HG03342 (cell line): ENCODE results near the gene APBA1.
"Not testable (repeated sequence)": the region's sequence is repeated elsewhere in the genome, so short reads cannot be mapped to it uniquely, and the experiment has no call there.

Experiments
- ATAC-seq: cut with Tn5 transposase; IDR thresholded peaks from one replicate; pipeline ENCODE4 v1.9.1; 2021; ENCODE audit warnings: mild to moderate bottlenecking, moderate library complexity; ENCODE audit not compliant: unreplicated experiment

Gene APBA1

GRCh38 chr9:69609156-69609555 is 63.0 kb downstream of the APBA1 start:
- ATAC-seq, result no peak

DNA sequence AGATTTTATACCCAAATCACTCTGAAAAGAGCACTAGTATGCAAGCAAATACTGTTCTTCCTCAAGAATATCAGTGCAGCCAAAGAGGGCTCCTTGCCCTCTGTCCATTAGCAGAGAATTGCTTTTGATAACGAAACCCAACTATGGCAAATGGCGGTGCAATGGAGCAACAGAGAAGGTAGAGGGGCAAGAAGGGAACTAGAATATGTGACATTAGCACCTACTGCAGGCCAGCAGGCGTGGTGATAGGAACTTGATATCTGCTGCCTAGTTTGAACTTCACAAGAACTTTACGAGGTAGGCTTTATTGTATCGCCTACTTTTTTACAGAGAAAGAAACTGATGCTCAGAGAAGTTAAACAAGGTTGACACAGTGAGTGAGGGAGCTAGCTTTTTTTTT is 66.1 kb downstream of the APBA1 start:
- no peak for ATAC-seq

DNA sequence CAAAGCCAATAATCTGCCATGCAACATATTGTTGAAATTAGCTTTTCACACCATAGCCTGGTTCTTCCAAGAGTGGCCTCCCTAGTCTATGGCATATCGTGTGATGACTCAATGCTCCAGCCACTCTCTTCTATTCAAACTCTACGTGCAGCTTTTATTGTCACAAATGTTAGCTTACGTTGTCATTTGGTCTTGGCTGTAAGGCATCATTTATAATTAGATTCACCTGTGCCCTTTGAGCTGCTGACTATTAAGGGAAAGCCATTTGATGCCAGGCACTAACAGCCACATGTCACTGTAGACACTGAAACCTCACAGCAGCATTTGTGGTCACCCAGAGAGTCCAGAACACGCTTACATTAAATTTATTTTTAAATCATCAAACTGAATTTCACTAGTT is 66.8 kb downstream of the APBA1 start:
- ATAC-seq, result no peak

GRCh38 chr9:69604568-69605219 is 67.5 kb downstream of the APBA1 start:
- ATAC-seq, result no peak

- no peak for ATAC-seq
These were observed 68.5 kb downstream of the APBA1 start for GRCh38 chr9:69603656-69604055.

DNA sequence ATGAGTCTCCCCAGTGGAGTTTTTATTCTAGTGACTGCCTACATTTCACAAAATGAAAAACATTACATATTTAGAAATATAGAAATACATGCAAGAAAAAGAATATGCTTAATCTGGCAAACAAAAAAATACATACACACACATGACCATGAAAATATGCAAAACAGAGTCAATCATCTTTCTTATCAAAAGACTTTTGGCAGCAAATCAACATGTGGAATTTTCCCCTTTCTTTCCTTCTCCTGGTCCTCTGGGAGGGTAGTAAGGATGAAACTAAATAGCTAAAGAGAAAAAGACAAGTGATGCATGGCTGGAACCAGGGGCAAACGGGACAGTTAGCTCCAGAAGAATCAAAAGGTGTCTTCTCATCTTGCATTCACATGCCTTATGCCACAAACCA is 69.4 kb downstream of the APBA1 start:
- no peak for ATAC-seq

GRCh38 chr9:69601698-69602097 is 70.5 kb downstream of the APBA1 start:
- ATAC-seq, result no peak

DNA sequence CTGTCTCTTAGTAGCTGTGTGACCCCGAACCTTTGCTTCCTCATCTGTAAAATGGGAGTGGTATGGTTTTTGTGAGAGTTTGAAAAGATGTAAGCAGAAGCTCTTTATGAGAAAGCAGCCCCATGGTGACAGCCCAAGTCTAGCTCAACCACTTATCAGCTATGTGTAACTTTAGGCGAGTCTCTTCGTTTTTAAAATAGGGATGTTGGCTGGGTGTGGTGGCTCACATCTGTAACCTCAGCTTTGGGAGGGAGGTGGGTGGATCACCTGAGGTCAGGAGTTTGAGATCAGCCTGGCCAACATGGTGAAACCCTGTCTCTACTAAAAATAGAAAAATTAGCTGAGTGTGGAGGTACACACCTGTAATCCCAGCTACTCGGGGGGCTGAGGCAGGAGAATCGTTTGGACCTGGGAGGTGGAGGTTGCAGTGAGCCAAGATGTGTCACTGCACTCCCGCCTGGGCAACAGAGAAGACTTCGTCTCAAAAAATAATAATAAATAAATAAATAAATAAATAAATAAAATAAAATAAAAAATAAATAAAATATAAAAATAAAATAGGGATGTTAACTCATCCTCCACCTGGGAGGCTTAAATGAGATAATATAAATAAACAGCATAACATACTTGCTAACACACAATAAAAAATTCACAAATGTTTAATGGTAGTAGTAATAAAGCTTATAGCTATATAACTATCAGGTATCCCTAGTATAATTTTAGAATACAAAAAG is 71.7 kb downstream of the APBA1 start:
- ATAC-seq, result no peak

GRCh38 chr9:69599232-69599971 is 72.8 kb downstream of the APBA1 start:
- ATAC-seq, result no peak

GRCh38 chr9:69596906-69597305 is 75.3 kb downstream of the APBA1 start:
- ATAC-seq, result not testable (repeated sequence)

DNA sequence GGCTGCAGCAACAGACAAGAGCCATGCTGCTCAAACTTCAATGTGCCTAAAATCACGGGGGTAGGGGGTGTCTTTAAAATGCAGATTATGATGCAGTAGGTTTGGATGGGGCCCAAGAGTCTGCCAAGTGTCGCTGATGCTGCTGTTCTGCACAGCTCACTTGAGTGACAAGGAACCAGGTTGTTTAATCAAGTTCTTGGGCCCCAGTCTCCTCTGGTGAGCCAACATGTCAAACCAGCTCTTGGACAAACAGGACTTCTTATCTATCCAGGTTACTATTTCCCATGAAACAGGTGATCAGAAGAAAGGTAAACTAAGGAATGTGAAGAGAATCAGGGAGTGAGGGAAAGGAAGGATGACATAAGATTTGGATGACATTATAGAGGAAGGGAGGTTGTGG is 78.0 kb downstream of the APBA1 start:
- no peak for ATAC-seq

- ATAC-seq, result no peak
These were observed 78.4 kb downstream of the APBA1 start for GRCh38 chr9:69593756-69594155.

DNA sequence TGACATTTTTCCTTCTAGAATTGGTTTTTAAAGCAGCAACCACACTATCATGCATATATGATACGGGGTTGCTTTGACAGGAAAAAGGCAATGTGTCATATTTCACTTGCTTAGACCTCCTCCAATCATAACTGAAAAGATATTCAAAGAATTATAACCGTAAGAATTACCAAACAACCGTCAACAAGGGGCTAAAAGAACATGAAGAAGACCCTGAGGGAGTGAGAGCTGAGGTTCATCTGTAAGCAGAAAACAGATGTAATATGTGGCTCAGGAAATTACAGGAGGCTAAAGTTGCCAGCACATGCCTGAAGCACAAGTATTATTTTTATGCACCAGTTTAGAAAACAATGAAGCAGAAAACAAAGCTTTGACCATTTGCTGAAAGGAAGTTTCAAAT is 78.9 kb downstream of the APBA1 start:
- no peak for ATAC-seq

- no peak for ATAC-seq
These were observed 81.9 kb downstream of the APBA1 start for GRCh38 chr9:69590266-69590665.

DNA sequence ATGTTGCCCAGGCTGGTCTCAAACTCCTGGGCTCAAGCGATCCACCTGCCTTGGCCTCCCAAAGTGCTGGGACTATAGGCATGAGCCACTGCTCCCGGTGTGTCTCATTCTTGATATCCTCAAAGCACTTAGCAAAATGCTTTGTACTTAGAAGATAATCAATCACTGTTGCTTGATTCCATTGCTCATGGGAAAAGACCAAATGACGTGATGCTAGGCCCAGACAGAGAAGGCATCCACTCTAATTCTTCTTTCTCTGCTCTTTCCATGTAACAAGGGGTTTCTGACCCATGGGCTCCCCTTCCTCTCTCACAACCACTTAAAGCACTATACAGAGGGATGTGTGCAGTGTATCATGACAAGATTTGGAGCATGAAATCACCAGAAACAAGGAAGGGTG is 83.0 kb downstream of the APBA1 start:
- no peak for ATAC-seq

GRCh38 chr9:69585571-69585970 is 86.6 kb downstream of the APBA1 start:
- no peak for ATAC-seq

DNA sequence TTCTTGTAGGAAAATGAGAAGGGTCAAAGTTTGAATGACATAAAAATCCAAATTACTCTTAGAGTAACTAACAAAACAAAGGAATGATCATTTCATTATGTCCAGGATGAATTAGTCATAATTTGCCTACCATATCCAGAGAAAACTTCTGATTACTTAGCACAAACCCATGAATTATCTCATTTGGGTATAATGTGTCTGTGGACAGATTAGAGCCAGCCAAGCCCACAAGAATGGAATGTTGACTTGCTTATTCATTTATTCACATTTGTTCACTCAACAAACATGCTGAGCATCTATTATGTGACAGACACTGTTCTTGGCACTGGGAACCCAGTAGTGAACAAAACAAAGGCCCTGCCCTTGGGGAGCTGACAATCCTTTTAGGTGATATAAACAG is 87.4 kb downstream of the APBA1 start:
- ATAC-seq, result no peak

- ATAC-seq, result no peak
These were observed 88.4 kb downstream of the APBA1 start for GRCh38 chr9:69583645-69584234.

DNA sequence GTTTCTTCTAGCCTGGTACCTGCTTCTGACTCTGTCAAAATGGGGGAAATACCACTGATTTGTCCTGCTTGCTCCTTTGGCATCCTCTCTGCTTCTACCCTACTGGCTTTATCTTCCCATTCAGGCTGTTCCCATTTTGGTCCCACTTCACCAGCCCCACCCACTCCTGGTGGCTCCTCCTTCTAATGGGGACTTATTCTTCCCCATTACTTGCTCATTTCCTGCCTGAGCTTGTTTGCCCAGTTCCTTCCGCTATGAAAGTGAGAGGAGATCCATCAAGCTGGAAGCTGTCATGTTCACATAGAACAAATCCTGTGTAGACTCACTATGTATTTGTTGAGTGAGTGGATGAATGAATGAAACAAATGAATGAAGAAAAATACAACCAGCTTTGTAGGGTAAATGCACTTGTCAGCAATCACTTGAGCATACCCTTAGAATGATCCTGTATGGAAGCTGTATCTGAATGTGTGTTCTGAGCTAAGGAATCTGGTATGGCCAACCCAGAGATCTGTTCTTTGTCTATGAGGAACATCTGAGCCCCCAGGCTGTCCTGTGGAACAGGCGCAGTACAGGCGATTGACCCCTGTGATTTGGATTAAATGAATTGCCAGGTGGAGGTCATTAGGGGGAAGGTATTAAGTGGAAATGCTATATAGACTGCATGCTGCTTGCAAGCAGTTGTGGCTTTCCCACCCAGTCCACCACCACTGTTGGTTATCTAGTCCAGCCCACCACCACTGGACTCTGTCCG is 89.5 kb downstream of the APBA1 start:
- ATAC-seq, result no peak

DNA sequence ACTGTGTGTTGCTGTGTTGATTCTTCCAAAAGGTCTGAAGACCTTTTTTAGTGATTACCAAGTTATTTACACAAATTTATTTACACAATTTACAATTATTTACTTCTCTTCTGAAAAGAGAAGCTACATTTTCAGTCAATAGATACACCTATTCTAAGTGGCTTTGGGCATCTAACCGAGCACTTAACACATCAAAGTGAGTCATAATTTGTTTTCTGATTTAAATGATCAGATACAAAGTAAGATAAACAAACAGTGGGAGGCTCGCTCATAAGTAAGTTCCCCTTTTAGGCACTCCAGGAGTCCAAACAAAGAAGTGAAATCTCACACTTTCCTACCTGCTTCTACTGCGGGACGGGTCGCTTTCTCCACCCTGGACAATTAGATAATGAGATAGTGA is 90.2 kb downstream of the APBA1 start:
- no peak for ATAC-seq
